GM23338 (cell line): ENCODE measurements around the gene GNAI2. TPM values are rescaled to one million over a fixed set of nuclear protein-coding genes. Genes with fewer than 3 reads are reported as not detected.

Source experiments
- ATAC-seq: fragments of 200-7000 bp; cut with Tn5 transposase; 3 replicates; pipeline ENCODE4 v1.9.1; 2020
- DNase-seq: peaks from one replicate; pipeline ENCODE4 v3.0.0-alpha.2; 2015; ENCODE audit warnings: low spot score
- H2AFZ ChIP-seq: fragments of 200-600 bp; sonication (generic); 2 replicates; pipeline ENCODE4 v1.8.0; 2016; ENCODE audit warnings: antibody characterized with exemption, mild to moderate bottlenecking, moderate library complexity
- H3F3A ChIP-seq: fragments of 200-600 bp; sonication (generic); replicated peaks from 2 replicates; pipeline ENCODE4 v1.8.0; 2017; ENCODE audit warnings: antibody characterized with exemption, mixed run types, low read depth
- H3K27ac ChIP-seq: fragments of 200-600 bp; sonication (generic); 2 replicates; pipeline ENCODE4 v1.6.1; 2016; ENCODE audit warnings: low read depth
- H3K27me3 ChIP-seq: fragments of 200-600 bp; sonication (generic); 2 replicates; pipeline ENCODE4 v1.8.0; 2016; ENCODE audit warnings: mild to moderate bottlenecking, mixed run types, moderate library complexity; ENCODE audit not compliant: insufficient read depth
- H3K36me3 ChIP-seq: fragments of 200-600 bp; sonication (generic); 2 replicates; pipeline ENCODE4 v1.8.0; 2016; ENCODE audit warnings: mild to moderate bottlenecking; ENCODE audit not compliant: insufficient read depth
- H3K4me1 ChIP-seq: fragments of 200-600 bp; sonication (generic); 2 replicates; pipeline ENCODE4 v1.8.0; 2016; ENCODE audit warnings: mild to moderate bottlenecking, moderate library complexity; ENCODE audit not compliant: insufficient read depth
- H3K4me2 ChIP-seq: fragments of 200-600 bp; sonication (generic); 2 replicates; pipeline ENCODE4 v1.7.1; 2017; ENCODE audit warnings: mixed run types
- H3K4me3 ChIP-seq: fragments of 200-600 bp; sonication (generic); 2 replicates; pipeline ENCODE4 v1.6.1; 2016; ENCODE audit warnings: mixed run types
- H3K79me2 ChIP-seq: fragments of 200-600 bp; sonication (generic); replicated peaks from 2 replicates; pipeline ENCODE4 v1.8.0; 2017; ENCODE audit warnings: mild to moderate bottlenecking; ENCODE audit not compliant: insufficient read depth
- H3K9me2 ChIP-seq: fragments of 200-600 bp; sonication (generic); 2 replicates; pipeline ENCODE4 v1.8.0; 2017; ENCODE audit not compliant: insufficient read depth
- H4K20me1 ChIP-seq: fragments of 200-600 bp; sonication (generic); replicated peaks from 2 replicates; pipeline ENCODE4 v1.8.0; 2017; ENCODE audit warnings: mild to moderate bottlenecking; ENCODE audit not compliant: insufficient read depth
- H3K27ac Mint-ChIP-seq: 2 replicates; pipeline ENCODE4 v1.8.0; 2020; ENCODE audit warnings: inconsistent platforms, mild to moderate bottlenecking, moderate library complexity, mixed read lengths
- H3K27me3 Mint-ChIP-seq: 3 replicates; pipeline ENCODE4 v1.8.0; 2022; ENCODE audit warnings: low read depth, mild to moderate bottlenecking, moderate library complexity, mixed read lengths, inconsistent platforms; ENCODE audit not compliant: insufficient read depth, poor library complexity
- H3K36me3 Mint-ChIP-seq: 3 replicates; pipeline ENCODE4 v1.8.0; 2021; ENCODE audit warnings: low read depth, mild to moderate bottlenecking, inconsistent platforms, moderate library complexity, mixed read lengths
- H3K4me1 Mint-ChIP-seq: 3 replicates; pipeline ENCODE4 v1.8.0; 2020; ENCODE audit warnings: mild to moderate bottlenecking, inconsistent platforms, mixed read lengths
- H3K4me3 Mint-ChIP-seq: 3 replicates; pipeline ENCODE4 v1.8.0; 2021; ENCODE audit warnings: moderate library complexity, mild to moderate bottlenecking, inconsistent platforms, mixed read lengths
- H3K9me3 Mint-ChIP-seq: 3 replicates; pipeline ENCODE4 v1.8.0; 2020; ENCODE audit warnings: moderate library complexity, mild to moderate bottlenecking, inconsistent platforms, mixed read lengths
- CREB1 ChIP-seq: fragments of 250-450 bp; sonication (Bioruptor Pico); IDR thresholded peaks from 2 replicates; pipeline ENCODE4 v1.5.0; 2020; ENCODE audit warnings: low read depth, mild to moderate bottlenecking, moderate library complexity
- ETS1 ChIP-seq: IDR thresholded peaks from 2 replicates; pipeline ENCODE4 v1.6.1; 2016; ENCODE audit warnings: antibody characterized with exemption
- EZH2 ChIP-seq: fragments of 200-600 bp; sonication (generic); IDR thresholded peaks from one replicate; pipeline ENCODE4 v1.8.0; 2017; ENCODE audit warnings: antibody characterized with exemption, mild to moderate bottlenecking, low read depth; ENCODE audit not compliant: unreplicated experiment
- EZH2phosphoT487 ChIP-seq: fragments of 200-600 bp; sonication (generic); IDR thresholded peaks from one replicate; pipeline ENCODE4 v1.8.1; 2018; ENCODE audit warnings: antibody characterized with exemption; ENCODE audit not compliant: unreplicated experiment
- JUNB ChIP-seq: IDR thresholded peaks from one replicate; pipeline ENCODE4 v1.6.1; 2016; ENCODE audit warnings: antibody characterized with exemption; ENCODE audit not compliant: unreplicated experiment
- NANOG ChIP-seq: IDR thresholded peaks from 2 replicates; pipeline ENCODE4 v1.6.1; 2016; ENCODE audit warnings: antibody characterized with exemption, borderline replicate concordance
- POLR2AphosphoS5 ChIP-seq: IDR thresholded peaks from 2 replicates; pipeline ENCODE4 v1.6.1; 2016; ENCODE audit warnings: antibody characterized with exemption, low read depth
- REST ChIP-seq: IDR thresholded peaks from one replicate; pipeline ENCODE4 v1.6.1; 2018; ENCODE audit warnings: antibody characterized with exemption; ENCODE audit not compliant: unreplicated experiment
- STAT1 ChIP-seq: IDR thresholded peaks from one replicate; pipeline ENCODE4 v1.6.1; 2016; ENCODE audit warnings: antibody characterized with exemption; ENCODE audit not compliant: unreplicated experiment
- ZNF114 ChIP-seq: fragments of 250-450 bp; sonication (Bioruptor Pico); IDR thresholded peaks from 2 replicates; pipeline ENCODE4 v1.5.0; 2020; ENCODE audit warnings: mild to moderate bottlenecking, moderate library complexity
- ZNF331 ChIP-seq: fragments of 250-450 bp; sonication (Bioruptor Pico); IDR thresholded peaks from 2 replicates; pipeline ENCODE4 v1.5.0; 2020; ENCODE audit warnings: low read depth, mild to moderate bottlenecking, moderate library complexity
- ZNF462 ChIP-seq: fragments of 250-450 bp; sonication (Bioruptor Pico); IDR thresholded peaks from 2 replicates; pipeline ENCODE4 v1.5.0; 2020; ENCODE audit warnings: mild to moderate bottlenecking, moderate library complexity
- polyA plus RNA-seq: library from polyadenylated mRNA; unstranded; fragments of >200 nt; fragmentation: Nextera tagmentation; extraction: Ambion mirVana; gene quantifications from 2 replicates; pipeline ENCODE4 v1.2.1, GENCODE V29; 2016
- total RNA-seq: library from RNA; depleted of rRNA; stranded (reverse); fragments of >200 nt; shearing (Covaris generic); gene quantifications from 2 replicates; pipeline ENCODE4 v1.2.3, GENCODE V29; 2014
- TF ChIP-seq, protein P1 (sequence below), 2 experiments: fragments of 200-600 bp in 1 of 2; sonication (generic) in 1 of 2; conservative IDR thresholded peaks; 2 replicates each; pipeline versions ENCODE4 v1.5.1 to v1.6.1; 2016 to 2017; ENCODE audit warnings: antibody characterized with exemption in 2 of 2, low read depth in 2 of 2, mild to moderate bottlenecking in 2 of 2, moderate library complexity in 1 of 2

The GNAI2 gene
- total and polyA plus RNA-seq, 2 experiments from 2014 or later: 138 to 153 TPM

DNA sequence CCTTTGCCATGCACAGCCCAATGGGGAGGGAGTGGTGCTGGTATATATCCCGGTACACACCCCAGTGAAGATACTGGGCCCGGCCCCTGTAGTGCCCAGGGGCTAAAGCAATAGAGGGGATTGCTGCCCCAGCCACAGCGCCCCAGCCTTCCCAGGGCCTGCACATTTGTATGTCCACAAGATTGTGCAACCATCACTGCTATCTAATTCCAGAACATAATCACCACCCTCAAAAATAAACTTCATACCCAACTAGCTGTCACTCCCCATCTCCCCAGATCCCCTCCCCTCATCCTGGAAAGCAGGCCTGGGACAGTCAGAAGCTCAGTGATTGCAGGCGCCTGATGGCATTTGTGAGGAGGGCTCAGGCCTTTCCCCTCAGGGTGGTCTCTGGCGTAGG lies 13.5 kb downstream of the GNAI2 start:
- Histone ChIP-seq H3K27me3 (no peaks in the 10 kb centered on the region), H3K79me2 (peaks cover 56% of the 10 kb centered on the region), H4K20me1 (peaks cover 42% of the 10 kb centered on the region), H3K4me2 (no peak overlapping the region), H3K9me2 (no peaks in the 10 kb centered on the region), H3K27ac (no peak overlapping the region), H3K36me3 (no peaks in the 10 kb centered on the region), H2AFZ (no peak overlapping the region), H3K4me3 (no peak overlapping the region), H3K4me1 (peaks cover 21% of the 10 kb centered on the region), H3F3A (peaks cover 11% of the 10 kb centered on the region; the same call in 1 of the 2 replicates)
- H3K27me3 Mint-ChIP-seq: peaks cover 7% of the 10 kb centered on the region
- ATAC-seq (no peak), DNase-seq (no peak)
- no peaks in the 10 kb centered on the region; the same call in 2 of the 3 replicates for H3K9me3 Mint-ChIP-seq
- H3K27ac Mint-ChIP-seq: no peak overlapping the region
- H3K36me3 Mint-ChIP-seq: peaks cover 23% of the 10 kb centered on the region
- no peak for TF ChIP-seq ZNF462 (CRISPR knock-in tag)
- no peak for TF ChIP-seq STAT1
- TF ChIP-seq ZNF114 (CRISPR knock-in tag): no peak
- no peak for TF ChIP-seq ETS1
- TF ChIP-seq ZNF331 (CRISPR knock-in tag): no peak
- TF ChIP-seq NANOG: no peak
- no peak for TF ChIP-seq CREB1
- no peak for TF ChIP-seq JUNB
- TF ChIP-seq REST: no peak
- TF ChIP-seq EZH2phosphoT487: no peak
- TF ChIP-seq POLR2AphosphoS5: no peak
- TF ChIP-seq, protein P1, sequence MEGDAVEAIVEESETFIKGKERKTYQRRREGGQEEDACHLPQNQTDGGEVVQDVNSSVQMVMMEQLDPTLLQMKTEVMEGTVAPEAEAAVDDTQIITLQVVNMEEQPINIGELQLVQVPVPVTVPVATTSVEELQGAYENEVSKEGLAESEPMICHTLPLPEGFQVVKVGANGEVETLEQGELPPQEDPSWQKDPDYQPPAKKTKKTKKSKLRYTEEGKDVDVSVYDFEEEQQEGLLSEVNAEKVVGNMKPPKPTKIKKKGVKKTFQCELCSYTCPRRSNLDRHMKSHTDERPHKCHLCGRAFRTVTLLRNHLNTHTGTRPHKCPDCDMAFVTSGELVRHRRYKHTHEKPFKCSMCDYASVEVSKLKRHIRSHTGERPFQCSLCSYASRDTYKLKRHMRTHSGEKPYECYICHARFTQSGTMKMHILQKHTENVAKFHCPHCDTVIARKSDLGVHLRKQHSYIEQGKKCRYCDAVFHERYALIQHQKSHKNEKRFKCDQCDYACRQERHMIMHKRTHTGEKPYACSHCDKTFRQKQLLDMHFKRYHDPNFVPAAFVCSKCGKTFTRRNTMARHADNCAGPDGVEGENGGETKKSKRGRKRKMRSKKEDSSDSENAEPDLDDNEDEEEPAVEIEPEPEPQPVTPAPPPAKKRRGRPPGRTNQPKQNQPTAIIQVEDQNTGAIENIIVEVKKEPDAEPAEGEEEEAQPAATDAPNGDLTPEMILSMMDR (conservative IDR thresholded peaks at IDR 0.05; ENCODE audit: low read depth in 2 of 2): no peak
- no peak for TF ChIP-seq EZH2
- no peak overlapping the region for H3K4me3 Mint-ChIP-seq
- H3K4me1 Mint-ChIP-seq: peaks cover 39% of the 10 kb centered on the region
